NCI-H1092 treated with DMSO at 0.1 percent for 48 hours (cell line): ENCODE measurements around the gene CANX.
A peak's percentile ranks its signal among the peaks of the same experiment; 100 is the strongest.
"Not testable (repeated sequence)": the region's sequence is repeated elsewhere in the genome, so short reads cannot be mapped to it uniquely, and the experiment has no call there.

ENCODE experiments used
- DNase-seq: peaks from one replicate; lab custom pipeline; 2025; lab: John Stamatoyannopoulos, UW

The CANX gene

DNA sequence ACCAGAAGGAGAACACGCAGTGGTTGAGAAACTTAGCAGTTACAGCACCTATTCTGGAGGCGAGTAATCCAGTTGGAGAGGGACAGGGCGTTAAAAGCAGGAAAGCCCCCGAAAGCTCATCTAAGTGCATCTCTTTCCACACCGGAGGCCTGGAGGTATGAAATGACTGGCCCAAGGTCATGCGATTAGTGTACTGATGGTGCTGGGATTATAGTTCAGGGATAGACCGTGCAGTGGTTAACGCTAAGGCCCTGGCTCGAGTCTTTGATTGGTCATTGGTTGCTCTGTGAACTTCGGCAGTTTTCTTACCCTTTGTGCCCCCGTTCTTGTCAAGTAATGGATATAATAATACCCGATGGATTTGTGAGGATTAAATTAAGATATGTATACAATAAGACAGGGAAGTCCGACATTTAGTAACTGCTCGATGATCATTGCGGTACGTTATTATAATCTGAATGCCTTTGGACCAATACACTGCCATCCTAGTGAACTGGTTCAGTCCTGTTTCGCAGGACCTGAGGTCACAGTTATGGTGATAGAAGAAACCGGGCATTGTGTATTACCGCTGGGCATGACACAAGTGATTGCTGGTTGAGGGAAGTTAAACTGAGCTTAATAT lies 960 bp downstream of the CANX start:
- no peak for DNase-seq

DNA sequence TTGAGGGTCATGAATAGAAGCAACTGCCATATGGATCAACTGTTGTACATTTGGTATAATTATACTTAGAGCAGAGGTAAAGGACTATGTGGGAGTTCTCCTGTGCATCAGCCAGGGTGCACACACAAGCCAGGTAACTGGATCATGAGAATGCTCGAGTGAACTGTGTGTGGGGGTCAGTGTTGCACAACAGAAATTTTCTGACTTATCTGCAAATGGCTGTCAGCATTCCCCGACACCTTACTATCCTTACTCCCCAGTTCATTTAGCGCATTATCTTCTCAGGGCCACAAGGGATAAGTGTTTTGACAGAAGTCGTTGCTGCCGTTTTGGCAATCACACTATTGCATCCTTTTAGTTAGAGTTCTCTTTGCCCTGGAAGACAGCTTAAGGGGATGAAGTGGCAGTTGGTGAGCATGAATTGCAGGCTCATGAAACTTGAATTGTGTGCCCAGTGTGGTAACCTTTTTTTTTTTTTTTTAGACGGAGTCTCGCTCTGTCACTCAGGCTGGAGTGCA lies 1.7 kb downstream of the CANX start:
- DNase-seq, result no peak

DNA sequence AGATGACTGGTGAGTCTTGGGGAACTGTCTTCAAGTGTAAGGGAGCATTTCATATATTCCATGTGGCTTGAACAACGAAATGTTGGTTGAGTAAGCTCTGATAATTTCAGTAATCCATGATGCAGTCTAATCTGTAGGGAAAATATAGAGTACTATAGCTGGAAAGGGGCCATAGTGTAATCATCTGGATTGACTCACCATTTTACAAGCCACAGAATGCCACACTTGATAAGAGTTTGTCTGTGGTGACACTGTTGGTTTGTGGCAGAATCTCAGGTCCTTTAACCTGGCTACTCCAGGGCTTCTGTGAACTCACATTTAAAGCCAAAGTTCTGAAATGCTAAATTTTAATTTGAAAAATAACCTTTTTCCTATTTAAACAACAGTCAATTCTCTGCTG lies 17.5 kb downstream of the CANX start:
- DNase-seq, result no peak

DNA sequence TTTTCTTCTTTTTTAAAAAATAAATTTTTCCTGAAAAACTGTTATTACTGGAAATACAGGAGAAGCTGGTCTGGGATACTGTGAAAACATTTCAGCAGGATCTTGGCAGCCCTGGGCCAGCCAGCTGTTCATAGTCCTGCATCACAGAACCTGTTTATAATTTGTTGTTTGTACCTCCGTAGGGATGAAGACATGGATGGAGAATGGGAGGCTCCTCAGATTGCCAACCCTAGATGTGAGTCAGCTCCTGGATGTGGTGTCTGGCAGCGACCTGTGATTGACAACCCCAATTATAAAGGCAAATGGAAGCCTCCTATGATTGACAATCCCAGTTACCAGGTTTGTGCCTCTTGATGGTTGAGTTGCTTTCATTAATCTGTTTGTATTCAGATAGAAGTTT lies 21.5 kb downstream of the CANX start:
- no peak for DNase-seq

DNA sequence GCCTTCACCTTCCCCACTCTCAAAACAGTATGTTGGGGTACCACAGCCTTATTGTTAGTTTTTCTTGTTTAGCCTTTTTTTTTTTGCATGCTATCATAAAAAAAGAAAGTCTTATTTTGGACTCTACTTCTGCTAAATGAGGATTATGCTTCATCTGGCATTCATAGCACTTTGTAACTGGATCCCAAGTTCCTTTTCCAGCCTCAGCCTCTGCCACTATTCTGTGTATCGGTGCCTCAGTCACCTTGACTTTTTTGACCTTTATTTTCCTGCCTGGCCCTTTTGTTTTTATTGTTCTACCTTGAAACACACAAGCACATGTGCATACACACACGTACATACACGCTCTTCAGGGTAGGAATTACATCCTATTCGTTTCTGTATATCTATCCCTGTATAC lies 25.4 kb downstream of the CANX start:
- no peak for DNase-seq

DNA sequence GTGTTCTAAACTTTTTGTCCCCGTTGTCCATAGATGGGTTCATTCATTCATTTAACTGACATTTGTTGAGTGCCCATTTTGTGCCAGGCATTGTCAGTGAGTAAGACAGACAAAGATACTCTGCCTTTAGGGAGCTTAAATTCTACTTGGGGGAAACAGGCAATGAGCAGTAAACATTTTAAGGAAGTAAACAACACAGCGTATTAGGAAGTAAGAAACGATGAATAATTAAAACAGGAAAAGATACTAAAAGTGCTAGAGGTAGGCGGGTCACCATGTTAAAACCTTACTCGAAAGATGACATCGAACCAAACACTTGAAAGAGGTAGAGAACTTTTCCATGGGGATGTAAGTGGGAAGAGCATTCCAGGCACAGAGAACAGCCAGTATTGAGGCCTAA lies 28.3 kb downstream of the CANX start:
- DNase-seq, result no peak

DNA sequence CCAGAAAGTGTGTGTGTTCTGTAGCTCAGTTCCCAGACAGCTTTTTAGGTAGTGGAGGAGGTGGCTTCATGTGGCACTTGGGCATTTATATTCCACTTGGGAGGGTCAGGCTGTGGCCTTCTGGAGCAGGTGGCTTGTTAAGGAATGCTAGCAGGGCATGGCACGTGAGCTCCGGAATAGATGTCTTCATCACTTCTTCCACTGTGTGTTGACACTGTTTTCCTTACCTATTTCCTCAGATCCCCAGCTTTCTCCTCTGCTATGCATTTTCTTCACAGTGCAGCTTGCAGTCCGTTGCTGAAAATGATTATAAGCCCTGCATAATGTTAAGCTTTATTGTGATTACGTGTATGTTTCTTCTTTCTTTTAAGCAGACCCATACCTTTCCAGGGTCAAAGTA lies 30.5 kb downstream of the CANX start:
- DNase-seq, result no peak

DNA sequence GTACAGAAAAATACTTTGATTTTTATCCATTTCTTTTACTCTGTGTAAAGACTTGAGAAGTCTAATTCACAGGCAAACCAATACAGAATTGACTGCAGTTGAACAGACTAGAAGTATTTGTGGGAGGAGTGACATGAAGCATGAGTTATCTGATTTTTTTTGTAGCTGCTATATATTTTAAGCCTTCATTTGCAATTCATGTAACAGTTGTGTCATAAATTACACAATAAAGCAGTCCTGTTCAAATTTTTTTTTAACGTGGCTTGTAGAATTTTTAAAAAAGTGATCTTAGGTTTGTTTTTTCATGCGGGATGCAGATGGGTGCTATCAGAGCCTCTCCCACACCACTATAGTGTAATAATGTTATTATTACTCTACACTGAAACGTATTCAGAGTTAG lies 31.0 kb downstream of the CANX start:
- DNase-seq, result no peak

DNA sequence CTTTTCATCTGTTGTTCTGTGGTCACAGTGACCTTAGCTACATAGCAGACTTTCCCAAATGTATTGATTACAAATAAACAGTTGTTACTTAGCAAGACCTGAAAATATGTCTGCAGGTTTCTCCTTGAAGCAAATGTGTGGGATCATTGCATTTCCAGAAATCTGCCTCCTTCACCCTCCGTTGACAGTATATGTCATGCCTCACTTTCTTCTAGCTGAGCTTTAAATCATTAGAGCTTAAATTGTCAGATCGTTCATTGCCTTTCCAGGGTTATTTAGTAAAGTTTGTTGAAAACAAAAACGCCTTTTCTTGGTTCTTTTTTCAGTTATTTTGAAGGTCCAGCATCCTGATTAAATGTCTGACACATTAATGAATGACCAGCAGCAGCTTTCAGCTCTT lies 31.6 kb downstream of the CANX start:
- DNase-seq, result no peak

DNA sequence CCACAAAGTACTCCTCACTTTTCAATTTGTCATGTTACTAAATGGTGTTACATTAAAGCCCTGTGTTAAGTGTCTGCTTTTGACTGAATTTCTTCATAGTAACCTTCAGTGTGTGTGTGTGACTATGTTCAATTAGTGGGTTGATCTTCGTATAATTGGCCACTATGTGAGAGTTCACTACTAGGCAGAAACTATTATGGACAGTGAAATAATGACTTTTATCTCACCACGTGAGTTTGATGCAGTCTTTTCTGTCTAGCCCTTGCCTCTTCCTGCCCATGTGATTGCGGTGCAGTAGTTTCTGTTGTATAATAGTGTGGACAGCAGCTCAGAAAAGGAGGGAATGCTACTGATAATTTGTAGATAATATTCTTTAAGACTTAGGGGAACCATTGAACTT lies 32.1 kb downstream of the CANX start:
- no peak for DNase-seq

DNA sequence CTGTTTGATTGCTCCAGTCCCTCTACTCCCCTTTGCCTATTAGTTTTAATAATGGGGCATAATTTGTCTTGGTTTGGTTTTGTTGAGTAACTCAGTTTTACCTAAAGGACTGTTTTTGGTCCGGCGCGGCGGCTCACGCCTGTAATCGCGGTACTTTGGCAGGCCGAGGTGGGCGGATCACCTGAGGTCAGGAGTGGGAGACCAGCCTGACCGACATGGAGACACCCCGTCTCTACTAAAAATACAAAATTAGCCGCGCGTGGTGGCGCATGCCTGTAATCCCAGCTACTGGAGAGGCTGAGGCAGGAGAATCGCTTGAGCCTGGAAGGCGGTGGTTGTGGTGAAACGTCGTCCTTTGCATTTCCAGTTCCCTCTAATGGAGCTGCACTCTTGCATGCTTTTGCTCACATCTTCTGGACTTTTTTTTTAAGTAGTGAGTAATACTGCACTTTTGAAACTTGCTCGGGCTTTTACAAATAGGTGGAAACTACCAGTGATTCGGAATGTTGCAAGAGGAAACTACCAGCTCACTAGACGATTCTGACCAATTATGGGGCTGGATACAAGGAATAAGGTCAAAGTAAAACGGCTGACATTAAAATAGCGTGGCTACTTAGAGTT lies 33.1 kb downstream of the CANX start:
- peak; percentile 43 for DNase-seq

DNA sequence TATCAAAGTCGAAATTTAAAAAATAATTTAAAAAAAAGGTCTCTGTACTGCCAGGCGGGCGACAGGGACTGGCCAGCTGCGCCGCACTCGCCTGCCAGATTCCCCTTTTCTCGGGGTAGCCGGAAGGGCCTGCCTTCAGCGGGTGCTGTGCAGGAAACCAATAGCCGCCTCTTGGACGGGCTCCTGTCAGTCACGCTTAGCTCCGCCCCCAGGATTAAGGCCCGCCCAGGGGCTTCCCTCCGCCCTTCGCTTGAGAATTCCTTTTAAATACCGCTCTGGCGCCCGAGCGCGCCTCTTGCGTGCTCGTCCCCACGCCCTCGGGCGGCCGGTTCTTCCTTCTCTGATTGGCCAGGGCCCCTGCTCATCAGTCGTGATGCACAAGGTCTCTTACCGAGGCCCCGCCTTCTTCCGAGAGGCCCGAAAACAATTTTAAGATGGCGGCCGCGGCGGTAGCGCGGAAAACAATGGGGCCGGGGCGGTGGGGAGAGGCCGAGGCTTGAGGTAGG lies 33.7 kb downstream of the CANX start, which contains the start of gene MAML1:
Gene MAML1 (plus strand): TSS at position 411 of the 506 bp plus-strand sequence. CDS start 291 bp downstream, outside the sequence.
- DNase-seq, result peak; percentile 97

DNA sequence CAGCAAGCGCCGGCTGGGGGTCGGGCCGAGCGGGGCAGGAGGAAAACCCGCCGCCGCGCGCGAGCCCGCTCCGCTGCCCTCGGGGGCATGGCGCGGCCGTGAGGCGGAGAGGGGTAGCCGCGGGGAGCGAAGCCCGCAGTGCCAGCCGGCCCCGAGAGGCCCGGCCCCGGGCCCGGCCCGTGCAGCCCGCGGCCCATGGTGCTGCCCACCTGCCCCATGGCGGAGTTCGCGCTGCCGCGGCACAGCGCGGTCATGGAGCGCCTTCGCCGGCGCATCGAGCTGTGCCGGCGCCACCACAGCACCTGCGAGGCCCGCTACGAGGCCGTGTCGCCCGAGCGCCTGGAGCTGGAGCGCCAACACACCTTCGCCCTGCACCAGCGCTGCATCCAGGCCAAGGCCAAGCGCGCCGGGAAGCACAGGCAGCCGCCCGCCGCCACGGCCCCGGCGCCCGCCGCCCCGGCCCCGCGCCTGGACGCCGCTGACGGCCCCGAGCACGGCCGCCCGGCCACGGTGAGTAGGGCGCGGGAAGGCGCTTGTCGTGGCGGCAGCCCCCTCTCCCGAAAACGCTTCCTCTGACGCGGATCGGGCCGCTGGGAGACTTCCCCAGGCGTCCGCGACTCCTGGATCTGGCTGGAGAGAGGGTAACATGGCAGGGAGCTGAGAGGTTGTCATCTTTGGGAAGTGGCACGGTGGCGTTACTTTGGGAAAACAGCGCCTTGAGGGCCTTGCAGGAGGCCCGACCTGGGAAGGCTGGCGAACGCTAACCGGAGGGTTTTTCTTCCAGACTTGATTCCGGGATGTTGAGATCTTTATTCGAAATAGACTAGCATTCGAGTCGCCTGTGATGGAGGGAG lies 34.4 kb downstream of the CANX start:
- peak; percentile 40 for DNase-seq

DNA sequence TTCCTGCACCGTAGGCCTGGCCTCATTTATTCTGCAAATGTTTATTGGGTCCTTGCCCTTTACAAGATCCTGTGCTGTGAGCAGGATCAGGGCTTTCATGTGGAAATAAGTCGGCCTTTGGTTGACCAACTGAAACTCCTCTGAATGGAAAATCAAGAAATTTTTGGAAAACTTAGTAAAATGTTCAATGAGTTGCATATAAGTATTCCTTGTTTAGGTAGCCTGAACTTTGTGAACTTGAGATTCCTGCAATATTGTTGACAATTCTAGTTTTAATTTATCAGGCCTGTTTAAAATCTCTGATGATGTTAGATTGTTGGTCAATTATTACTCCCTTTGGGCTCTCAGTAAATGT lies 35.0 kb downstream of the CANX start:
- DNase-seq, result no peak

DNA sequence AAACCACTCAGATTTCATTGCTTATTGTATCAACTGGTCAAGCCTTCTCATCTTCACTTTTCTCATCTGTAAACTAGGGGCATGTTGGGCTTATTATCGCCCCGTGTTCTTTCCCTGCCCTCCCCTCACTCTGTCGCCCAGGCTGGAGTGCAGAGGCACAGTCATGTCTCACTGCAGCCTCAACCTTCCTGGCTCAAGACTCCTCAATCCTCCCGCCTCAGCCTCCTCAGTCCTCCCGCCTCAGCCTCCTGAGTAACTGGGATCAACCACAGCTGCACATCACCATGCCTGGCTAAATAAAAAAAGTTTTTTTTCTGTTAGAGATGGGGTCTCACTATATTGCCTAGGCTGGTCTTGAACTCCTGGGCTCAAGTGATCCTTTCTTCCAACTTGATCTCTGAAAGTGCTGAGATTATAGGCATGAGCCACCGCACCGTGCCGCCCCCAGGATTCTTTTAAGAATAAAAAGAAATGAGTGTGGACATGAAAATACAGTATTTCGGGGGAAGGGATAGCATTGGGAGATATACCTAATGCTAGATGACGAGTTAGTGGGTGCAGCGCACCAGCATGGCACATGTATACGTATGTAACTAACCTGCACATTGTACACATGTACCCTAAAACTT lies 35.9 kb downstream of the CANX start:
- DNase-seq, result no peak

DNA sequence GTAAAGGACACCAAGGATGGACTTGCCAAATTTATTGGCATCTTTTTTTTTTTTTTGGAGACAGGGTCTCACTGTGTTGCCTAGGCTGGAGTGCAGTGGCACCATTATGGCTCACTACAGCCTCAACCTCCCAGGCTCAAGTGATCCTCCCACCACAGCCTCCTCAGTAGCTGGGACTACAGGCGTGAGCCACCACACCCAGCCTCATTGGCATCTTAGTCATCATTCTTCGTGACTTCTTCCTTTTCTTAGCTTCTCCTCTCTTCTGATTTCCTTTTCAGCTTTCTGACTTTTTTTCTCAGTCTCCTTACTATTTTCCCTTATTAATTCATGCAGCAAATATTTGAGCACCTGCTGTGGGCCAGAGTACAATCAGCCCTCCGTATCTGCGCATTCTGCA lies 40.0 kb downstream of the CANX start:
- DNase-seq, result no peak

DNA sequence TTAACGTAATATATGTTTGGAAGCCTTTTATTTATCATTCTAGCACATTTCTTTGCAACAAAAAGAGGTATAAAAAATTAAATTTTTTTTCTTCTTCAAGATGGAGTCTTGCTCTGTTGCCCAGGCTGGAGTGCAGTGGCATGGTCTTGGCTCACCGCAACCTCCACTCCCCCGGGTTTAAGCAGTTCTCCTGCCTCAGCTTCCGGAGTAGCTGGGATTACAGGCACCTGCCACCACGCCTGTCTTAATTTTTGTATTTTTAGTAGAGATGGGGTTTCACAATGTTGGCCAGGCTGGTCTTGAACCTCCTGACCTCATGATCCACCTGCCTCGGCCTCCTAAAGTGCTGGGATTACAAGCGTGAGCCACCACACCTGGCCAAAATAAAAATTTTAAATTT lies 45.3 kb downstream of the CANX start:
- not testable (repeated sequence) for DNase-seq

DNA sequence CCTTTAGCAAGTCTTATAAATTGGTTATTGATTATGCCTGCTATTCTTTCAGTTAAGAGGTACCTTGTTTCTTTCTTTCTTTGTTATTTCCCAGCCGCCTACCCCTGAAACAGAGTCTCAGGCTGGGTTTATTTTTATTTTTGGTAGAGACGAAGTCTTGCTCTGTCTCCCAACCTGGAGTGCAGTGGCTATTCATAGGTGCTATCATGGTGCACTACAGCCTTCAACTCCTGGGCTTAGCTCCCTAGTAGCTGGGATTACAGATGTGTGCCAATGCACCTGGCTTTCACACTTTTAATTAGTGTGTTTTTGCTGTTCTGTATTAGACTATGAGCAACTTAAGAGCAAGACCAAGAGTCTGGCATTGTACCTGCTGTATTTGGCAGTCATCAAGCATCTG lies 48.1 kb downstream of the CANX start:
- no peak for DNase-seq

DNA sequence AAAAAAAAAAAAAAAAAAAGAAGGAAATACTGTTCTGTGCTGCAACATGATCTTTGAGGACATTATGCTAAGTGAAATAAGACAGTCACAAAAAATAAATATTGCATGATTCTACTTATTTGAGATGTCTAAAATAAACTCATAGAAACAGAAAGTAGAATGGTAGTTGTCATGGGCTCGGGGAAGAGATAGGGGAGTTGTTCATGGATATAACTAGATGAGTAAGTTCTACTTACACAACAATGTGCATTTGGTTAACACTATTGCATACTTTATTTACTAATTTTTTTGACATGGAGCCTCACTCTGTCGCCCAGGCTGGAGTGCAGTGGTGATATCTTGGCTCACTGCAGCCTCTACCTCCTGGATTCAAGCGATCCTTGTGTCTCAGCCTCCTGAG lies 49.0 kb downstream of the CANX start:
- no peak for DNase-seq

DNA sequence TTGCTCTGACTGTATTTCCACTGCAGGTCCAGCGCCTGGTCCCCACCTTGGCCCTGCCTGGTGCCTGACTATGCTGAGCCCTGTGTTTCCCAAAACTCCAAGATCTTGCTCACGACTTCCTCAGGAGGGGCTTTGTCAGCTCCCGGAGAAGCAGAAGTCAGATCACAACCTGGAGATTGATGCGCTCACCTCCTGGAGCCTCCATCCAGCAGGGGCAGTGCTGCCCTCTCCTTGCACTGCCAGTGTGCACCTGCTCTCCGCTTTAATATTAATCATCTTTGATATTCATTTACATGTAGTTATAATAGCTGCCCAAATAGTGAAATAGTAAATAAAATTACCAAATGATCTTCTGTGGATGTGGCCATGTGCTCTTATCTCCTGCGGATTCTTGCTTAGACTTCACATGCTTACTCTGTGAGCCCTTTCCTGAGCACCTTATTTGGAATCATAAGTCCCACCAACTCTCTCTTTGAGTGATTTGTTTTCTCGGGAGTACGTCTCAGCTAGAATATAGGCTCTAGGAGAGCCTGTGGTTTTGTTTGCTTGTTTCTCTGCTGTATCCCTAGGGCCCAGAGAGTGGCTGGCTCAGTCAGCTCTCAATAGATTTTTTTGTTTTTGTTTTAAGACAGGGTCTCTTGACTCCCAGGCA lies 51.2 kb downstream of the CANX start:
- DNase-seq, result no peak

DNA sequence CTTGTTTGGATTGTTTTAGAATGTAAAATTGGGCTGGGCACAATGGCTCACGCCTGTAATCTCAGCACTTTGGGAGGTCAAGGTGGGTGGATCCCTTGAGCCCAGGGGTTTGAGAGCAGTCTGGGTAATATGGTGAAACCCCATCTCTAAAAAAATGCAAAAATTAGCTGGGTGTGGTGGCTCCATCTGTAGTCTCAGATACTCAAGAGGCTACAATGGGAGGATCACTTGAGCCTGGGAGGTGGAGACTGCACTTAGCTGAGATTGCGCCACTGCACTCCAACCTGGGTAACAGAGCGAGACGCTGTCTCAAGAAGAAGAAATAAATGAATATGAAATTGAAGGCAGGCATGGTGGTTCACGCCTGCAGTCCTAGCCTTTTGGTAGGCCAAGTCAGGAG lies 55.2 kb downstream of the CANX start:
- no peak for DNase-seq

DNA sequence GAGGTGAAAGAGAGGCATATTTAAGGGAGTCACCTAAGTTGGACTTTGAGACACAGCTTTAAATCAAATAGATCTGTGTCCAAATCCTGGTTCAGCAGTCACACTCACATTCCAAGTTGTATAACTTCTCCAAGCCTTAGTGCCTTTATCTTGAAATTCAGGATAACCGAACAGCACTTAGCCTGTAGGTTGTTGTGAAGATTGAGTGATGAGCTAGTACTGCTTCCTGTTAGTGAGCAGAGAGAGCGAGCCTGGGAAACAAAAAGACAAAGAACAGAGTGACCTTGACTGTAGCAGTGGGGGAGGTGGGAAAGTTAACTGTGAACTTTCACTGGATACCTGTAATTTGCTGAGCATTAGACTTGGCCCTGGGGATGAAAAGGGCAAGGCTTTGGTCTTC lies 56.3 kb downstream of the CANX start:
- DNase-seq, result no peak
